NCI-H226 (cell line): ENCODE measurements around the gene EEIG1.

Source experiments
- DNase-seq: peaks from one replicate; pipeline ENCODE4 v3.0.0-alpha.2; 2015

Gene EEIG1

GRCh38 chr9:127958728-127959127 is 22.1 kb downstream of the EEIG1 start:
- DNase-seq, result no peak

- no peak for DNase-seq
Measured at GRCh38 chr9:127955294-127956015, 25.3 kb downstream of the EEIG1 start.

- DNase-seq, result no peak
Measured at GRCh38 chr9:127954831-127955293, 25.9 kb downstream of the EEIG1 start.

- no peak for DNase-seq
Measured at GRCh38 chr9:127953768-127954505, 26.9 kb downstream of the EEIG1 start.

GRCh38 chr9:127953154-127953553 is 27.6 kb downstream of the EEIG1 start:
- DNase-seq, result no peak

- DNase-seq, result no peak
Measured at GRCh38 chr9:127950513-127951289, 30.1 kb downstream of the EEIG1 start.

- DNase-seq, result no peak
Measured at GRCh38 chr9:127949827-127950512, 30.8 kb downstream of the EEIG1 start.

- no peak for DNase-seq
Measured at GRCh38 chr9:127947841-127948710, 32.7 kb downstream of the EEIG1 start.

GRCh38 chr9:127946728-127947127 is 34.1 kb downstream of the EEIG1 start:
- no peak for DNase-seq

GRCh38 chr9:127945942-127946341 is 34.8 kb downstream of the EEIG1 start:
- DNase-seq, result no peak

- no peak for DNase-seq
Measured at GRCh38 chr9:127945338-127945737, 35.5 kb downstream of the EEIG1 start.

GRCh38 chr9:127944586-127945218 is 36.1 kb downstream of the EEIG1 start:
- DNase-seq, result no peak

GRCh38 chr9:127943731-127944144 is 37.1 kb downstream of the EEIG1 start:
- DNase-seq, result peak; percentile 67

GRCh38 chr9:127943011-127943662 is 37.7 kb downstream of the EEIG1 start:
- DNase-seq, result no peak

GRCh38 chr9:127942216-127943010 is 38.4 kb downstream of the EEIG1 start:
- no peak for DNase-seq

GRCh38 chr9:127941961-127942215 is 38.9 kb downstream of the EEIG1 start:
- no peak for DNase-seq

- no peak for DNase-seq
Measured at GRCh38 chr9:127941062-127941960, 39.5 kb downstream of the EEIG1 start.

GRCh38 chr9:127940593-127940992 is 40.2 kb downstream of the EEIG1 start:
- DNase-seq, result no peak

GRCh38 chr9:127938298-127938690 is 42.5 kb downstream of the EEIG1 start:
- DNase-seq, result no peak
